Measurements from ENCODE around the gene SPAG16.

SPAG16 gene

GRCh38 chr2:214196260-214196659 lies 912.0 kb downstream of the SPAG16 start:
- no peak for DNase-seq

GRCh38 chr2:214201892-214202291 lies 917.6 kb downstream of the SPAG16 start:
- no peak for DNase-seq

GRCh38 chr2:214203214-214203613 lies 919.0 kb downstream of the SPAG16 start:
- no peak for DNase-seq

- DNase-seq = no peak
Measured at GRCh38 chr2:214203744-214204289, 919.6 kb downstream of the SPAG16 start.

GRCh38 chr2:214215107-214215506 lies 930.8 kb downstream of the SPAG16 start:
- no peak for DNase-seq

- no peak for DNase-seq
Measured at GRCh38 chr2:214217136-214217535, 932.9 kb downstream of the SPAG16 start.

GRCh38 chr2:214217599-214217998 lies 933.3 kb downstream of the SPAG16 start:
- no peak for DNase-seq

GRCh38 chr2:214220251-214220650 lies 936.0 kb downstream of the SPAG16 start:
- no peak for DNase-seq

- no peak for DNase-seq
Measured at GRCh38 chr2:214226061-214226460, 941.8 kb downstream of the SPAG16 start.

GRCh38 chr2:214232271-214232670 lies 948.0 kb downstream of the SPAG16 start:
- DNase-seq = no peak

GRCh38 chr2:214233164-214233563 lies 948.9 kb downstream of the SPAG16 start:
- no peak for DNase-seq

- no peak for DNase-seq
Measured at GRCh38 chr2:214242797-214243196, 958.5 kb downstream of the SPAG16 start.

- no peak for DNase-seq
Measured at GRCh38 chr2:214244847-214245246, 960.6 kb downstream of the SPAG16 start.

GRCh38 chr2:214246417-214246816 lies 962.2 kb downstream of the SPAG16 start:
- DNase-seq = no peak

GRCh38 chr2:214247531-214247930 lies 963.3 kb downstream of the SPAG16 start:
- DNase-seq = no peak

GRCh38 chr2:214255046-214255445 lies 970.8 kb downstream of the SPAG16 start:
- DNase-seq = no peak

- DNase-seq = no peak
Measured at GRCh38 chr2:214261683-214262082, 977.4 kb downstream of the SPAG16 start.

GRCh38 chr2:214264171-214264570 lies 979.9 kb downstream of the SPAG16 start:
- DNase-seq = no peak

- no peak for DNase-seq
Measured at GRCh38 chr2:214265991-214266489, 981.8 kb downstream of the SPAG16 start.

- DNase-seq = no peak
Measured at GRCh38 chr2:214277880-214278279, 993.6 kb downstream of the SPAG16 start.

- no peak for DNase-seq
Measured at GRCh38 chr2:214286011-214286410, 1001.7 kb downstream of the SPAG16 start.

- DNase-seq = no peak
Measured at GRCh38 chr2:214293593-214293992, 1009.3 kb downstream of the SPAG16 start.

- DNase-seq = no peak
Measured at GRCh38 chr2:214294426-214294825, 1010.2 kb downstream of the SPAG16 start.

GRCh38 chr2:214297423-214297822 lies 1013.2 kb downstream of the SPAG16 start:
- no peak for DNase-seq

- DNase-seq = no peak
Measured at GRCh38 chr2:214310319-214310718, 1026.1 kb downstream of the SPAG16 start.

Data from NCI-H226 (cell line).